ENCODE measurements around the gene TMEM128.

Gene TMEM128

DNA sequence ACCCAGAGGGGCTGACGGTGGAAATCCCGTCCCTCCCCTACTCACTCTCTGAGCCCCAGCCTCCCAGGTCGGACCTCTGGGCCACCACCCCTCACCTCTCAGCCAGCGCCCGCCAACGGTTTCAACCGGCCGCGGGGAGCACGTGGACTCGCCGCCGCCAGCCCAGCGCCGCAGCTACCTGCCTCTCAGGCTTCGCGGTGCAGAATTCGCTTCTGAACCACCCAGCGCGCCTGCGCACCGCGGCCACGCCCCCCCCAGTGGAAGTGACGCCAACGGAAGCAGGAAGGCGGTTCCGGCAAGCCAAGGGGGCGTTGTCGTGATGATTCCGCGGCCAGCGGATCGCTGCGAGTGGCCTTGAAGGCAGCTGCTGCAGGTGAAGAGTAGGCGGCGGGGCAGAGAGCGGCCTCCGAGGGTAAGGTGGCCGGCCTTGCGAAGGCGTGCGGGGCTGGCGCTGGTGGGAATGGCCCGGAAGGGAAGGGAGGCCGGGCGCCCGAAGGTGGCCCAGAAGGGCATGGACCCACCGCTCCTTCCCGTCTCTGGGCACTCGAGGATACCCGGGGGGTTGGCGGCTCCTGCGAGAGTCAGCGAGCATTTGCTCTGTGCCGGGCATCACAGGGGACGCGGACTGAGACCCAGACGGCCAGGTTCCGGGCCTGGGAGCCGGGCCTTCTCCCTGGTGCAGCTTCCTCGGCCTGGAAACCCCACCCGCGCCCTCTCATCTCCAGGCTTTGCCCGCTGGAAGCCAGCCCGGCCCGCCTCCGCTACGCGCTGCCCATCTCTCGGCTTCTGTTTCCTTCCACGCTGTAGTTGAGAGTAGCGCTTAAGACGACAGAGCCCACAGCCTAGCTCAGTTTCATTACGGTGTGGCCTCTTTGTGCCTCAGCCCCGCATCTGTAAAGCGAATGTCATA lies 42.2 kb upstream of the TMEM128 start, which contains the start of the genes LYAR and ZBTB49:
Gene LYAR, minus strand, starts transcription at position 214 of the 910 bp plus-strand sequence. CDS start 6,412 bp downstream, outside the sequence.
Gene ZBTB49, plus strand, starts transcription at position 311 of the 910 bp plus-strand sequence. CDS start 9,695 bp downstream, outside the sequence.
- peak within 1 kb of the TSS; percentile 94 for H3K9ac ChIP-seq (ENCODE audit: low read length)
- H2AK5ac ChIP-seq (ENCODE audit: low read length, severe bottlenecking): no peak within 1 kb of the TSS
- H3K23ac ChIP-seq (ENCODE audit: low read length in 2 of 2): peak within 1 kb of the TSS in 1 of 2 experiments; percentile 15
- peak within 1 kb of the TSS; percentile 80 for H4K8ac ChIP-seq (ENCODE audit: low read length)
- H3K4ac ChIP-seq (ENCODE audit: low read depth in 1 of 2, low read length in 2 of 2): no peak within 1 kb of the TSS
- H3K18ac ChIP-seq (ENCODE audit: low read depth in 1 of 2, low read length in 2 of 2): peak within 1 kb of the TSS in 1 of 2 experiments; percentile 67
- no peaks in the 10 kb centered on the region for H3K27me3 ChIP-seq (ENCODE audit: control insufficient read depth in 1 of 2, insufficient read depth in 1 of 2, low read length in 2 of 2)
- H2AFZ ChIP-seq (ENCODE audit: low read depth, low read length): peak within 1 kb of the TSS; percentile 94
- H3K4me2 ChIP-seq (ENCODE audit: low read length, poor library complexity, severe bottlenecking): peak within 1 kb of the TSS; percentile 84
- H3K27ac ChIP-seq (ENCODE audit: low read length, poor library complexity, severe bottlenecking): no peak within 1 kb of the TSS
- H2BK5ac ChIP-seq (ENCODE audit: low read depth, low read length, poor library complexity, severe bottlenecking): no peak within 1 kb of the TSS
- H3K4me3 ChIP-seq (ENCODE audit: insufficient read depth in 1 of 2, low read depth in 1 of 2, low read length in 2 of 2): peak within 1 kb of the TSS; percentile 80 to 95
- H2BK12ac ChIP-seq (ENCODE audit: low read length in 2 of 2): no peak within 1 kb of the TSS
- H3K36me3 ChIP-seq (ENCODE audit: control insufficient read depth in 1 of 2, insufficient read depth in 2 of 2, low read depth in 1 of 2, low read length in 2 of 2): peaks cover under 1 to 19% of the 10 kb centered on the region in 2 experiments
- no peaks in the 10 kb centered on the region for H3K9me3 ChIP-seq (ENCODE audit: control insufficient read depth, low read length)
- peak within 1 kb of the TSS; percentile 76 for H2BK15ac ChIP-seq (ENCODE audit: low read depth, poor library complexity, severe bottlenecking)
- no peak within 1 kb of the TSS for H2BK120ac ChIP-seq (ENCODE audit: low read depth, low read length)
- peaks cover 8% of the 10 kb centered on the region for H3K4me1 ChIP-seq (ENCODE audit: control insufficient read depth, insufficient read depth, low read depth, low read length)
- H3K14ac ChIP-seq (ENCODE audit: low read length in 2 of 2): peak within 1 kb of the TSS in 1 of 2 experiments; percentile 61
- peak within 1 kb of the TSS; percentile 35 for H4K91ac ChIP-seq (ENCODE audit: low read length)
- peak; percentile 93 for DNase-seq
- WGBS: under 1% methylated on average over 77 of the region's 77 CpGs
- peaks cover 40% of the 10 kb centered on the region for H3K79me1 ChIP-seq (replicated peaks; ENCODE audit: low read length, poor library complexity, severe bottlenecking)

DNA sequence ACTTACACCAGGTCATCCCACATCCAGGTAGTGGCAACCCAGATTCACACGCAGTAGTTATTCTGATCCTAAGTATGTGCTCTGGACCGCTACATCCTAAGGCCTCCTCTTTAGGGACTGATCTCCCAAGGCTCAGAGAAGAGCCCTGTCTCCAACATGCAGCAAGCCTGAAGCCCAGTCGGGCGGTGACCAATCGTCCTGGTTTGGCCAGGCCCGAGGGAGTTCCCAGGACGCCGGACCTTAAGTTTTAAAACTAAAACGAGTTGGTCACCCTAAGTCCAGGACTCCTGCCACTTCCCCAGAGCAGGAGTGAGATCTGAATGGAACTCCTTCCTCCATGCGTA lies 41.5 kb upstream of the TMEM128 start:
- Histone ChIP-seq H3K4me3 (ENCODE audit: insufficient read depth in 1 of 2, low read depth in 1 of 2, low read length in 2 of 2) (peak overlapping the region; percentile 80 to 95), H3K14ac (ENCODE audit: low read length in 2 of 2) (peak overlapping the region in 1 of 2 experiments; percentile 61), H3K9me3 (ENCODE audit: control insufficient read depth, low read length) (no peaks in the 10 kb centered on the region), H3K27ac (ENCODE audit: low read length, poor library complexity, severe bottlenecking) (no peak overlapping the region), H3K9ac (ENCODE audit: low read length) (peak overlapping the region; percentile 94), H4K8ac (ENCODE audit: low read length) (peak overlapping the region; percentile 80), H2BK5ac (ENCODE audit: low read depth, low read length, poor library complexity, severe bottlenecking) (no peak overlapping the region), H4K91ac (ENCODE audit: low read length) (peak overlapping the region; percentile 35), H2BK12ac (ENCODE audit: low read length in 2 of 2) (no peak overlapping the region), H3K18ac (ENCODE audit: low read depth in 1 of 2, low read length in 2 of 2) (peak overlapping the region in 1 of 2 experiments; percentile 67), H3K79me1 (replicated peaks; ENCODE audit: low read length, poor library complexity, severe bottlenecking) (peaks cover 44% of the 10 kb centered on the region), H2BK15ac (ENCODE audit: low read depth, poor library complexity, severe bottlenecking) (no peak overlapping the region), H3K27me3 (ENCODE audit: control insufficient read depth in 1 of 2, insufficient read depth in 1 of 2, low read length in 2 of 2) (no peaks in the 10 kb centered on the region), H2BK120ac (ENCODE audit: low read depth, low read length) (no peak overlapping the region), H3K4me1 (ENCODE audit: control insufficient read depth, insufficient read depth, low read depth, low read length) (peaks cover 11% of the 10 kb centered on the region), H3K36me3 (ENCODE audit: control insufficient read depth in 1 of 2, insufficient read depth in 2 of 2, low read depth in 1 of 2, low read length in 2 of 2) (peaks cover 5 to 25% of the 10 kb centered on the region in 2 experiments), H2AK5ac (ENCODE audit: low read length, severe bottlenecking) (no peak overlapping the region), H3K4ac (ENCODE audit: low read depth in 1 of 2, low read length in 2 of 2) (no peak overlapping the region), H3K4me2 (ENCODE audit: low read length, poor library complexity, severe bottlenecking) (peak overlapping the region; percentile 84), H3K23ac (ENCODE audit: low read length in 2 of 2) (peak overlapping the region in 1 of 2 experiments; percentile 15), H2AFZ (ENCODE audit: low read depth, low read length) (peak overlapping the region; percentile 94)
- DNase-seq: no peak
- WGBS: 3% methylated on average over 10 of the region's 10 CpGs

- Histone ChIP-seq H3K27ac (ENCODE audit: low read length, poor library complexity, severe bottlenecking) (no peak overlapping the region), H3K9me3 (ENCODE audit: control insufficient read depth, low read length) (no peaks in the 10 kb centered on the region), H3K27me3 (ENCODE audit: control insufficient read depth in 1 of 2, insufficient read depth in 1 of 2, low read length in 2 of 2) (no peaks in the 10 kb centered on the region), H2AK5ac (ENCODE audit: low read length, severe bottlenecking) (no peak overlapping the region), H3K4ac (ENCODE audit: low read depth in 1 of 2, low read length in 2 of 2) (no peak overlapping the region), H3K18ac (ENCODE audit: low read depth in 1 of 2, low read length in 2 of 2) (no peak overlapping the region), H3K36me3 (ENCODE audit: control insufficient read depth in 1 of 2, insufficient read depth in 2 of 2, low read depth in 1 of 2, low read length in 2 of 2) (peaks cover 5 to 30% of the 10 kb centered on the region in 2 experiments), H3K14ac (ENCODE audit: low read length in 2 of 2) (no peak overlapping the region), H2BK5ac (ENCODE audit: low read depth, low read length, poor library complexity, severe bottlenecking) (no peak overlapping the region), H3K79me1 (replicated peaks; ENCODE audit: low read length, poor library complexity, severe bottlenecking) (peaks cover 44% of the 10 kb centered on the region), H2BK15ac (ENCODE audit: low read depth, poor library complexity, severe bottlenecking) (no peak overlapping the region), H3K4me1 (ENCODE audit: control insufficient read depth, insufficient read depth, low read depth, low read length) (peaks cover 11% of the 10 kb centered on the region), H2BK12ac (ENCODE audit: low read length in 2 of 2) (no peak overlapping the region), H3K9ac (ENCODE audit: low read length) (peak overlapping the region; percentile 94), H4K8ac (ENCODE audit: low read length) (no peak overlapping the region), H3K4me3 (ENCODE audit: insufficient read depth in 1 of 2, low read depth in 1 of 2, low read length in 2 of 2) (peak overlapping the region in 1 of 2 experiments; percentile 95), H3K4me2 (ENCODE audit: low read length, poor library complexity, severe bottlenecking) (peak overlapping the region; percentile 84), H2AFZ (ENCODE audit: low read depth, low read length) (no peak overlapping the region), H4K91ac (ENCODE audit: low read length) (no peak overlapping the region), H3K23ac (ENCODE audit: low read length in 2 of 2) (no peak overlapping the region), H2BK120ac (ENCODE audit: low read depth, low read length) (no peak overlapping the region)
- no peak for DNase-seq
- WGBS: 34% methylated on average over 3 of the region's 3 CpGs
Observed at GRCh38 chr4:4289055-4289454, 41.0 kb upstream of the TMEM128 start.

DNA sequence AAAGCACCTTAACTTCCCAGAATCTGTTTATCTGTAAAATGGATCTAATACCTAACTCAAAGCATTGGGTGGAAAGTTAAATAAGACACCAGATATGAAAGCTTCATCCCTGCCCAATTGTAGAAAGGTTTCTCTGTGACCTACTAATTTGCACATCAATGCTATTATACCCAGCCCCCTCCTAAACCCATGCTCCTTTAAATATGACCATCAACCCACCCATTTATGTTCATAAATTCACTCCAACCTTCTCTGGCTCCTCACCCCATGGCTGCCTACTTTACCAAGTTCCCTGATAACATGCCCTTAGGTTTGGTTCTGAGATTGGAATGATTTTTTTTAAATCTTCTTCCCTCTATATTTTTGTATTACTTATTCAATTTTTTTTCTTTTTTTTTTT lies 40.1 kb upstream of the TMEM128 start:
- no peak overlapping the region for H3K18ac ChIP-seq (ENCODE audit: low read depth in 1 of 2, low read length in 2 of 2)
- H4K8ac ChIP-seq (ENCODE audit: low read length): no peak overlapping the region
- H3K14ac ChIP-seq (ENCODE audit: low read length in 2 of 2): no peak overlapping the region
- no peak overlapping the region for H2BK12ac ChIP-seq (ENCODE audit: low read length in 2 of 2)
- H3K4me3 ChIP-seq (ENCODE audit: insufficient read depth in 1 of 2, low read depth in 1 of 2, low read length in 2 of 2): no peak overlapping the region
- H3K9ac ChIP-seq (ENCODE audit: low read length): no peak overlapping the region
- no peak overlapping the region for H2AK5ac ChIP-seq (ENCODE audit: low read length, severe bottlenecking)
- no peak overlapping the region for H3K4ac ChIP-seq (ENCODE audit: low read depth in 1 of 2, low read length in 2 of 2)
- H2AFZ ChIP-seq (ENCODE audit: low read depth, low read length): no peak overlapping the region
- no peak overlapping the region for H2BK15ac ChIP-seq (ENCODE audit: low read depth, poor library complexity, severe bottlenecking)
- no peak overlapping the region for H4K91ac ChIP-seq (ENCODE audit: low read length)
- H3K36me3 ChIP-seq (ENCODE audit: control insufficient read depth in 1 of 2, insufficient read depth in 2 of 2, low read depth in 1 of 2, low read length in 2 of 2): peaks cover 6 to 39% of the 10 kb centered on the region in 2 experiments
- H3K23ac ChIP-seq (ENCODE audit: low read length in 2 of 2): no peak overlapping the region
- H3K9me3 ChIP-seq (ENCODE audit: control insufficient read depth, low read length): no peaks in the 10 kb centered on the region
- H3K27me3 ChIP-seq (ENCODE audit: control insufficient read depth in 1 of 2, insufficient read depth in 1 of 2, low read length in 2 of 2): no peaks in the 10 kb centered on the region
- H3K4me1 ChIP-seq (ENCODE audit: control insufficient read depth, insufficient read depth, low read depth, low read length): peaks cover 11% of the 10 kb centered on the region
- no peak overlapping the region for H2BK120ac ChIP-seq (ENCODE audit: low read depth, low read length)
- H3K27ac ChIP-seq (ENCODE audit: low read length, poor library complexity, severe bottlenecking): no peak overlapping the region
- no peak for DNase-seq
- peaks cover 39% of the 10 kb centered on the region for H3K79me1 ChIP-seq (replicated peaks; ENCODE audit: low read length, poor library complexity, severe bottlenecking)
- H3K4me2 ChIP-seq (ENCODE audit: low read length, poor library complexity, severe bottlenecking): no peak overlapping the region
- H2BK5ac ChIP-seq (ENCODE audit: low read depth, low read length, poor library complexity, severe bottlenecking): no peak overlapping the region
